SU-DHL-6 (cell line): ENCODE results near the gene IL1RL2.

Source experiments
- H2AFZ ChIP-seq: fragments of 200-600 bp; sonication (generic); 2 replicates; pipeline ENCODE4 v1.6.1; 2014; ENCODE audit warnings: low read depth, mild to moderate bottlenecking, moderate library complexity, mixed read lengths, antibody characterized with exemption, low read length; ENCODE audit not compliant: severe bottlenecking
- H3F3A ChIP-seq: fragments of 200-600 bp; shearing (Covaris generic); 2 replicates; pipeline ENCODE4 v1.6.0; 2016; ENCODE audit warnings: antibody characterized with exemption, mild to moderate bottlenecking; ENCODE audit not compliant: insufficient read depth
- H3K27ac ChIP-seq: fragments of 200-600 bp; sonication (generic); 2 replicates; pipeline ENCODE4 v1.5.1; 2016; ENCODE audit warnings: low read depth, mild to moderate bottlenecking, low read length, moderate library complexity, mixed read lengths
- H3K27me3 ChIP-seq: fragments of 200-600 bp; sonication (generic), shearing (Covaris generic); 2 replicates; pipeline ENCODE4 v1.6.0; 2014; ENCODE audit warnings: mild to moderate bottlenecking, low read length
- H3K36me3 ChIP-seq: fragments of 200-600 bp; sonication (generic); 2 replicates; pipeline ENCODE4 v1.6.1; 2014; ENCODE audit warnings: mild to moderate bottlenecking, low read length, mixed read lengths
- H3K4me2 ChIP-seq: fragments of 300-600, 200-600 bp; shearing (Covaris generic), sonication (generic); 2 replicates; pipeline ENCODE4 v1.6.0; 2014; ENCODE audit warnings: low read length, low read depth, mild to moderate bottlenecking; ENCODE audit not compliant: poor library complexity, severe bottlenecking
- H3K4me3 ChIP-seq: fragments of 200-600 bp; sonication (generic); 2 replicates; pipeline ENCODE4 v1.5.1; 2014; ENCODE audit warnings: antibody characterized with exemption, low read length, mild to moderate bottlenecking, mixed read lengths; ENCODE audit not compliant: insufficient read depth, poor library complexity, severe bottlenecking
- H3K79me2 ChIP-seq: fragments of 200-600 bp; sonication (generic); 2 replicates; pipeline ENCODE4 v1.6.1; 2014; ENCODE audit warnings: mild to moderate bottlenecking, low read length, moderate library complexity; ENCODE audit not compliant: insufficient read depth
- H3K9ac ChIP-seq: fragments of 200-600 bp; sonication (generic); 2 replicates; pipeline ENCODE4 v1.7.0; 2014; ENCODE audit warnings: mild to moderate bottlenecking, low read length
- H3K9me2 ChIP-seq: fragments of 200-600 bp; sonication (generic); replicated peaks from 2 replicates; pipeline ENCODE4 v1.6.1; 2014; ENCODE audit warnings: low read length; ENCODE audit not compliant: insufficient read depth
- H3K9me3 ChIP-seq: fragments of 200-600 bp; sonication (generic); 2 replicates; pipeline ENCODE4 v1.6.1; 2014; ENCODE audit warnings: low read length, mixed read lengths; ENCODE audit not compliant: insufficient read depth
- H4K20me1 ChIP-seq: fragments of 200-600 bp; sonication (generic); 2 replicates; pipeline ENCODE4 v1.6.1; 2014; ENCODE audit warnings: low read depth, mild to moderate bottlenecking, antibody characterized with exemption, low read length, moderate library complexity, mixed read lengths
- CTCF ChIP-seq: fragments of 200-600 bp; sonication (generic); IDR thresholded peaks from one replicate; pipeline ENCODE4 v1.5.1; 2017; ENCODE audit warnings: antibody characterized with exemption, mild to moderate bottlenecking, low read length, moderate library complexity; ENCODE audit not compliant: insufficient read depth, poor library complexity, severe bottlenecking
- EZH2phosphoT487 ChIP-seq: fragments of 200-600 bp; sonication (generic), shearing (Covaris generic); conservative IDR thresholded peaks from 2 replicates; pipeline ENCODE4 v1.6.1; 2018; ENCODE audit warnings: mild to moderate bottlenecking, antibody characterized with exemption, low read length, moderate library complexity, mixed read lengths

The IL1RL2 gene

DNA sequence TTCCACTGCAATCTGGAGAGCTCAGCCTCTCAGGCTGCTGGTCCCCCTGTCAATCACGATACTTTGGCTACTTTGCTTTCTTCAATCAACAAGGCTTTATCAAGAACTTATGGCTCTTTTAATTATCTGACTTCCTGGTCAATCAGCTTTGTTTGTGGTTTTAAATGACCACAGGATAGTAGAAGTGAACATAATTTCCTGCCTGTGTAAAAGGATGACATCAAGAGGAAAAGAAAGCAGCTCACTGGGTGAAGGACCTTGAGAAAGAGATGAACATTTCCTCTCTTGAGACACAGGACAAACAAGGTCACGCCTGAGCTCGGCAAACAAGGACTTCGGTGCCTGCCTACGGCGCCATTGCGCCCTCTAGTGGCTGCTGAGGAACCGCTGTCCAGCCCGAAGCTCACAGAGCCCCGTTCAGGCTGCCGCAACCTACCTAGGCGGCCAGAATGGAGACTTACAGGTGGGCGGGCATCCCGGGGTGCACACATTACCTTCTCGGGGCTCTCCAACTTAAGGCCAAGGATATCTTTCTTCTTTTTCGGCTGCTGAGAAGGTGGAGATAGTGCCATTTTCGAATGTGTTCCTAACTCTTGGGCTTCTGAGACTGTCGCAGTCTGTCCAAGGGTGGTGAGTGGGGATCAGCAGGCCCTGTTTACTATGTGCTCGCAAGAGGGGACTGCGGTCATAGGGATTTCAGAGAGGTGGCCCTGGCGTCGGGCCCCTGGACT is 54.0 kb downstream of the IL1RL2 start:
- H3K9ac ChIP-seq, result no peak overlapping the region
- no peaks in the 10 kb centered on the region for H3K27me3 ChIP-seq
- no peaks in the 10 kb centered on the region for H3K9me2 ChIP-seq
- no peaks in the 10 kb centered on the region for H3K79me2 ChIP-seq
- TF ChIP-seq CTCF (peak; percentile 74), EZH2phosphoT487 (no peak)
- no peak overlapping the region for H2AFZ ChIP-seq
- no peaks in the 10 kb centered on the region for H3K36me3 ChIP-seq
- H3F3A ChIP-seq, result no peaks in the 10 kb centered on the region
- H3K4me2 ChIP-seq, result no peak overlapping the region
- H4K20me1 ChIP-seq, result no peaks in the 10 kb centered on the region
- H3K4me3 ChIP-seq, result no peak overlapping the region
- H3K9me3 ChIP-seq, result no peaks in the 10 kb centered on the region
- H3K27ac ChIP-seq, result no peak overlapping the region

GRCh38 chr2:102241616-102242305 is 54.9 kb downstream of the IL1RL2 start:
- Histone ChIP-seq H3K27ac (no peak overlapping the region), H4K20me1 (no peaks in the 10 kb centered on the region), H3K4me3 (no peak overlapping the region), H2AFZ (no peak overlapping the region), H3K9me3 (no peaks in the 10 kb centered on the region), H3K9me2 (no peaks in the 10 kb centered on the region), H3K79me2 (no peaks in the 10 kb centered on the region), H3K4me2 (no peak overlapping the region), H3F3A (no peaks in the 10 kb centered on the region), H3K27me3 (no peaks in the 10 kb centered on the region), H3K9ac (no peak overlapping the region), H3K36me3 (no peaks in the 10 kb centered on the region)
- TF ChIP-seq CTCF, result no peak
- no peak for TF ChIP-seq EZH2phosphoT487

- Histone ChIP-seq H3K4me3 (no peak overlapping the region), H2AFZ (no peak overlapping the region), H3K27ac (no peak overlapping the region), H3K9ac (no peak overlapping the region), H4K20me1 (no peaks in the 10 kb centered on the region), H3K9me3 (no peaks in the 10 kb centered on the region), H3K9me2 (no peaks in the 10 kb centered on the region), H3K36me3 (no peaks in the 10 kb centered on the region), H3K4me2 (no peak overlapping the region), H3F3A (no peaks in the 10 kb centered on the region), H3K79me2 (no peaks in the 10 kb centered on the region), H3K27me3 (no peaks in the 10 kb centered on the region)
- TF ChIP-seq CTCF, result no peak
- no peak for TF ChIP-seq EZH2phosphoT487
Measured at GRCh38 chr2:102245266-102246151, 58.7 kb downstream of the IL1RL2 start.
